NCI-H2171 treated with DMSO at 0.1 percent for 48 hours (cell line): Measurements from ENCODE around the gene ANKRD13C.

Experiments
- DNase-seq: peaks from one replicate; lab custom pipeline; 2025; lab: John Stamatoyannopoulos, UW

ANKRD13C gene

GRCh38 chr1:70293186-70293843 lies 61.2 kb downstream of the ANKRD13C start:
- no peak for DNase-seq

GRCh38 chr1:70290218-70290617 lies 64.3 kb downstream of the ANKRD13C start:
- DNase-seq, result no peak

GRCh38 chr1:70288166-70288565 lies 66.4 kb downstream of the ANKRD13C start:
- DNase-seq, result no peak

GRCh38 chr1:70286453-70286852 lies 68.1 kb downstream of the ANKRD13C start:
- no peak for DNase-seq

GRCh38 chr1:70284366-70284765 lies 70.2 kb downstream of the ANKRD13C start:
- DNase-seq, result no peak

GRCh38 chr1:70278710-70279109 lies 75.8 kb downstream of the ANKRD13C start:
- no peak for DNase-seq

GRCh38 chr1:70277875-70278274 lies 76.6 kb downstream of the ANKRD13C start:
- no peak for DNase-seq

GRCh38 chr1:70265946-70266345 lies 88.6 kb downstream of the ANKRD13C start:
- no peak for DNase-seq

- DNase-seq, result no peak
Observed at GRCh38 chr1:70264839-70265238, 89.7 kb downstream of the ANKRD13C start.

- no peak for DNase-seq
Observed at GRCh38 chr1:70256664-70257063, 97.9 kb downstream of the ANKRD13C start.

- no peak for DNase-seq
Observed at GRCh38 chr1:70248729-70249128, 105.8 kb downstream of the ANKRD13C start.

- DNase-seq, result no peak
Observed at GRCh38 chr1:70247768-70248167, 106.8 kb downstream of the ANKRD13C start.

- DNase-seq, result no peak
Observed at GRCh38 chr1:70247122-70247521, 107.4 kb downstream of the ANKRD13C start.

GRCh38 chr1:70239940-70240339 lies 114.6 kb downstream of the ANKRD13C start:
- DNase-seq, result no peak

- DNase-seq, result no peak
Observed at GRCh38 chr1:70234733-70235132, 119.8 kb downstream of the ANKRD13C start.

GRCh38 chr1:70231475-70231874 lies 123.0 kb downstream of the ANKRD13C start:
- DNase-seq, result no peak

- DNase-seq, result no peak
Observed at GRCh38 chr1:70228670-70229069, 125.9 kb downstream of the ANKRD13C start.

- DNase-seq, result no peak
Observed at GRCh38 chr1:70227439-70227838, 127.1 kb downstream of the ANKRD13C start.

GRCh38 chr1:70224954-70225353 lies 129.6 kb downstream of the ANKRD13C start:
- DNase-seq, result no peak

- no peak for DNase-seq
Observed at GRCh38 chr1:70222716-70223235, 131.7 kb downstream of the ANKRD13C start.

GRCh38 chr1:70221238-70222121 lies 133.0 kb downstream of the ANKRD13C start, which contains the start of gene SRSF11:
SRSF11 (plus strand) TSS chr1:70221380; CDS start chr1:70221637, 257 bp downstream.
- DNase-seq, result peak; percentile 94

- DNase-seq, result peak; percentile 33
Observed at GRCh38 chr1:70220517-70221237, 133.8 kb downstream of the ANKRD13C start.
